Esophagus muscularis mucosa (tissue), 4 donors: Measurements from ENCODE around the gene RFK. TPM values are rescaled to one million over a fixed set of nuclear protein-coding genes. Genes with fewer than 3 reads are reported as not detected.
A peak's percentile ranks its signal among the peaks of the same experiment; 100 is the strongest.

ENCODE experiments used
- DNase-seq: peaks from one replicate; pipeline ENCODE4 v3.0.0-alpha.2; 2017; ENCODE audit errors: extremely low spot score
- H3K27ac ChIP-seq, 4 donors: fragments of 200-600 bp; sonication (generic); replicated peaks in 1 of 4; 1 replicate in 3 of 4; 2 replicates in 1 of 4; pipeline ENCODE4 v1.5.1; 2016 to 2019; ENCODE audit warnings: mild to moderate bottlenecking in 1 of 4
- H3K27me3 ChIP-seq, 4 donors: fragments of 200-600 bp; sonication (generic); one replicate each; pipeline versions ENCODE4 v1.5.1 to v1.6.0; 2016 to 2019
- H3K36me3 ChIP-seq, 4 donors: fragments of 200-600 bp; sonication (generic); one replicate each; pipeline ENCODE4 v1.5.1; 2016 to 2019
- H3K4me1 ChIP-seq, 4 donors: fragments of 200-600 bp; sonication (generic); one replicate each; pipeline ENCODE4 v1.5.1; 2016 to 2019
- H3K4me3 ChIP-seq, 4 donors: fragments of 200-600 bp; sonication (generic); 1 replicate in 2 of 4; 2 replicates in 2 of 4; pipeline ENCODE4 v1.5.1; 2016 to 2019; ENCODE audit warnings: mild to moderate bottlenecking in 4 of 4, moderate library complexity in 1 of 4
- H3K9me3 ChIP-seq, 4 donors: fragments of 200-600 bp; sonication (generic); 1 replicate in 3 of 4; 2 replicates in 1 of 4; pipeline ENCODE4 v1.5.1; 2016 to 2019
- EP300 ChIP-seq: sonication (generic); formaldehyde crosslinking; IDR thresholded peaks from one replicate; pipeline ENCODE4 v1.6.1; 2017; ENCODE audit warnings: antibody characterized with exemption
- POLR2A ChIP-seq: fragments of 450-650 bp; IDR thresholded peaks from one replicate; pipeline ENCODE4 v1.6.1; 2017; ENCODE audit warnings: antibody characterized with exemption, moderate library complexity, mild to moderate bottlenecking, low read depth
- POLR2AphosphoS5 ChIP-seq, 2 donors: sonication (generic); formaldehyde crosslinking; IDR thresholded peaks; one replicate each; pipeline ENCODE4 v1.6.1; 2017; ENCODE audit warnings: antibody characterized with exemption in 2 of 2
- WGBS: methylation state at CpG from one replicate; pipeline ENCODE4 v1.1.5; 2018; 5-methylcytosine and 5-hydroxymethylcytosine counted together
- intact Hi-C: fragments of 100-400 bp; cut with DNase I; formaldehyde crosslinking; loops from one replicate; pipeline ENCODE4 v1.15.1; 2023
- total RNA-seq, 4 donors: library from RNA; depleted of rRNA; stranded (reverse); fragments of >200 nt; gene quantifications; one replicate each; pipeline versions ENCODE4 v1.1.0 to v1.2.1, GENCODE V29; 2016
- TF ChIP-seq, protein P1 (sequence below), 3 experiments: fragments of 200-600 bp in 2 of 3; fragments of 450-650 bp in 1 of 3; sonication (generic) in 2 of 3; IDR thresholded peaks; one replicate each; pipeline ENCODE4 v1.5.1; 2017 to 2019; ENCODE audit warnings: antibody characterized with exemption in 3 of 3, mild to moderate bottlenecking in 2 of 3, moderate library complexity in 1 of 3

Gene RFK
- total RNA-seq, 4 donors from 2014 or later = 19.1 to 27.3 (median 19.6) TPM

GRCh38 chr9:76396144-76396543 lies 1.9 kb upstream of the RFK start:
- no peak overlapping the region for H3K4me3 ChIP-seq
- no peak overlapping the region for H3K27ac ChIP-seq
- peaks cover 12 to 24% (median 19%) of the 10 kb centered on the region in 4 donors for H3K4me1 ChIP-seq
- 86% methylated on average over 6 of the region's 6 CpGs for WGBS
- TF ChIP-seq EP300 (no peak), POLR2A (no peak), POLR2AphosphoS5 (IDR thresholded peaks at IDR 0.05) (no peak)
- TF ChIP-seq, protein P1, sequence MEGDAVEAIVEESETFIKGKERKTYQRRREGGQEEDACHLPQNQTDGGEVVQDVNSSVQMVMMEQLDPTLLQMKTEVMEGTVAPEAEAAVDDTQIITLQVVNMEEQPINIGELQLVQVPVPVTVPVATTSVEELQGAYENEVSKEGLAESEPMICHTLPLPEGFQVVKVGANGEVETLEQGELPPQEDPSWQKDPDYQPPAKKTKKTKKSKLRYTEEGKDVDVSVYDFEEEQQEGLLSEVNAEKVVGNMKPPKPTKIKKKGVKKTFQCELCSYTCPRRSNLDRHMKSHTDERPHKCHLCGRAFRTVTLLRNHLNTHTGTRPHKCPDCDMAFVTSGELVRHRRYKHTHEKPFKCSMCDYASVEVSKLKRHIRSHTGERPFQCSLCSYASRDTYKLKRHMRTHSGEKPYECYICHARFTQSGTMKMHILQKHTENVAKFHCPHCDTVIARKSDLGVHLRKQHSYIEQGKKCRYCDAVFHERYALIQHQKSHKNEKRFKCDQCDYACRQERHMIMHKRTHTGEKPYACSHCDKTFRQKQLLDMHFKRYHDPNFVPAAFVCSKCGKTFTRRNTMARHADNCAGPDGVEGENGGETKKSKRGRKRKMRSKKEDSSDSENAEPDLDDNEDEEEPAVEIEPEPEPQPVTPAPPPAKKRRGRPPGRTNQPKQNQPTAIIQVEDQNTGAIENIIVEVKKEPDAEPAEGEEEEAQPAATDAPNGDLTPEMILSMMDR (IDR thresholded peaks at IDR 0.05) = no peak
- no peaks in the 10 kb centered on the region for H3K36me3 ChIP-seq
- intact Hi-C loops = no loop called here
- no peaks in the 10 kb centered on the region for H3K27me3 ChIP-seq
- DNase-seq = no peak
- peaks cover 0 to 4% (median 0%) of the 10 kb centered on the region in 4 donors for H3K9me3 ChIP-seq

DNA sequence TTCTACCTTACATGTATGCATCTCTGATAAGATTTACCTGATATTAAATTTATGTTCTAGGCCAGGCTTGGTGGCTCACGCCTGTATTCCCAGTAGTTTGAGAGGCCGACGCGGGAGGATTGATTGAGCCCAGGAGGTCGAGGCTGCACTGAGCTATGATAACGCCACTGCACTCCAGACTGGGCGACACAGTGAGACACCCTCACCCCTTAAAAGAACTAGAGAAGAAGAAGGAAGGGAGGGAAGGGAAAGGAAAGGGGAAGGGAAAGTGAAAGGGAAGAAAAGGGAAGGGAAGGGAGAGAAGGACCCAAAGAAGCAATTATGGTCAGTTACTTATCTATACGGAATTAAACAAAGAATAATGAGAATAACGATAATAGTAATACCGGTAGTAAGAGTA lies 1.2 kb upstream of the RFK start:
- H3K36me3 ChIP-seq = no peaks in the 10 kb centered on the region
- WGBS = 76% methylated on average over 10 of the region's 10 CpGs
- peaks cover 15 to 25% (median 20%) of the 10 kb centered on the region in 4 donors for H3K4me1 ChIP-seq
- intact Hi-C loops = no loop called here
- H3K27ac ChIP-seq = peak overlapping the region; percentile 86 to 97 (median 94)
- H3K4me3 ChIP-seq = peak overlapping the region; percentile 83 to 98 (median 92)
- no peak for DNase-seq
- TF ChIP-seq, protein P1 (IDR thresholded peaks at IDR 0.05) = no peak
- TF ChIP-seq POLR2AphosphoS5 (IDR thresholded peaks at IDR 0.05) (no peak), POLR2A (no peak), EP300 (no peak)
- H3K9me3 ChIP-seq = peaks cover 0 to 4% (median 0%) of the 10 kb centered on the region in 4 donors
- no peaks in the 10 kb centered on the region for H3K27me3 ChIP-seq

DNA sequence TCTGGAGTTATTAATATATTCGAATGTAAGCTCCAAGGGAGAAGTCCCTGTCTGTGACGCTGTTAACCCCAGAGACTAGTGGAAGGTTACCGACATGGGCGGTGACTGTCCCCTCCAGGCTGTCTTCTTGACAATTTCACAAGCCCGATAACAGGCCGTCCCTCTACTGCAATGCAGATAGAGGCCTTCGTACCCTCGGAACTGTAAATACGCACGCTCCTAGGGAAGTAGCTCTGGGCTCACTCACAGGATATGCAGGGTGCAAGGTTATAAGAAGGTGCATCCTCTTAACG lies 680 bp upstream of the RFK start:
- H3K4me1 ChIP-seq = peaks cover 15 to 25% (median 20%) of the 10 kb centered on the region in 4 donors
- DNase-seq = no peak
- no peaks in the 10 kb centered on the region for H3K36me3 ChIP-seq
- no peaks in the 10 kb centered on the region for H3K27me3 ChIP-seq
- intact Hi-C loops = no loop called here
- peak overlapping the region; percentile 86 to 97 (median 94) for H3K27ac ChIP-seq
- under 1% methylated on average over 11 of the region's 11 CpGs for WGBS
- H3K4me3 ChIP-seq = peak overlapping the region; percentile 83 to 98 (median 92)
- H3K9me3 ChIP-seq = peaks cover 0 to 4% (median 0%) of the 10 kb centered on the region in 4 donors
- TF ChIP-seq, protein P1 (IDR thresholded peaks at IDR 0.05) = no peak
- TF ChIP-seq POLR2AphosphoS5 (IDR thresholded peaks at IDR 0.05) = peak in 1 of 2 donors; percentile 3

DNA sequence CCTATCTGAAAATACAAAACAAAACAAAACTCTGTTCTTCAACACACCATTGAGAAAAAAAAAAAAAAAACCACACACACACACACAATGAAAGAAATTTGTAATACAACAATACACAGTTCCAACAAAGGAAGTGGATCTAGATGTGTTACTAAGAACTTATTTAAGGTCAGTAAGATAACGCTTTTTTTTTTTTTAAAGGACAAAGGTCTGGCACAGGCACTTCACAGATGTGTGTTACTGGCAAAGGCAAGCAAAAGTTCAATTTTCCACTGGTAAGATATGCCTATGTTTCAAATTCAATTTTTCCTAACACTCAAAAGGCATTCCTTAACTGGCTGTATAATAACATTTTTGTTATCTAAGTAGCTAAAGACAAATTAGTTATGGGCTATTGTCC lies 3.6 kb downstream of the RFK start:
- peaks cover 0 to 4% (median 0%) of the 10 kb centered on the region in 4 donors for H3K9me3 ChIP-seq
- peaks cover 14 to 25% (median 20%) of the 10 kb centered on the region in 4 donors for H3K4me1 ChIP-seq
- WGBS = 54% methylated on average over 1 of the region's 1 CpG
- H3K4me3 ChIP-seq = no peak overlapping the region
- intact Hi-C loops = no loop called here
- no peaks in the 10 kb centered on the region for H3K27me3 ChIP-seq
- TF ChIP-seq, protein P1 (IDR thresholded peaks at IDR 0.05) = no peak
- no peak for TF ChIP-seq EP300
- no peak for TF ChIP-seq POLR2A
- no peak for TF ChIP-seq POLR2AphosphoS5 (IDR thresholded peaks at IDR 0.05)
- H3K36me3 ChIP-seq = peaks cover 6 to 38% (median 28%) of the 10 kb centered on the region in 4 donors
- no peak for DNase-seq
- no peak overlapping the region for H3K27ac ChIP-seq

DNA sequence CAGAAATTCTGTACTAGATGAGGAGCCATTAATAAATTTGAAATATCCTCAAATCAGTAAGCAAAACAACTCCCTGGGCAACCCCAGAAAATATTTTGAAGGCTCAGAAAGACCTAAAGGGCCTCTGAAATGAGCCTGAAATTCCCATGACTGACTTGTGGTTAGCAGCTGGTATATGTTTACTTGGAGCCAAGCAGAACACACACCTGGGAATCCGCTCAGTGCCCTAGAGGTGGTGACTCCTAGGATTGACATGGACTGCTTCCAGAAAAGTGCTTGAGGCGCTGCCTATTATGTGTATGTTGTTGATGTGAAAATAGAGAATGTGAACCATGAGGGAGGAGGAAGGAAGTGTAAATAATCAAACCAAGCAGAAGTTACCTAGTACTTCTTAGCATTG lies 14.7 kb downstream of the RFK start:
- Histone ChIP-seq H3K4me3 (no peak overlapping the region), H3K9me3 (no peaks in the 10 kb centered on the region), H3K27ac (no peak overlapping the region), H3K4me1 (peaks cover 12 to 16% (median 14%) of the 10 kb centered on the region in 4 donors), H3K27me3 (no peaks in the 10 kb centered on the region), H3K36me3 (peaks cover 0 to 9% (median 3%) of the 10 kb centered on the region in 4 donors)
- intact Hi-C loops = no loop called here
- no peak for TF ChIP-seq POLR2A
- no peak for TF ChIP-seq POLR2AphosphoS5 (IDR thresholded peaks at IDR 0.05)
- DNase-seq = no peak
- WGBS = 86% methylated on average over 2 of the region's 2 CpGs
